Astrocyte (in vitro differentiated cells and primary cell): ENCODE results near the gene NPAT.

ENCODE experiments used
- CTCF ChIP-seq: IDR thresholded peaks from 2 replicates; pipeline ENCODE4 v1.5.1; 2011; ENCODE audit warnings: low read depth, mild to moderate bottlenecking, inconsistent platforms, low read length, moderate library complexity; ENCODE audit not compliant: insufficient read depth
- EZH2 ChIP-seq: IDR thresholded peaks from 2 replicates; pipeline ENCODE4 v1.6.1; 2012; ENCODE audit warnings: mild to moderate bottlenecking, low read length, inconsistent platforms; ENCODE audit not compliant: insufficient read depth

GRCh38 chr11:108170184-108170583 is 52.3 kb downstream of the NPAT start:
- TF ChIP-seq CTCF: no peak
- TF ChIP-seq EZH2: no peak
